HepG2 (cell line): ENCODE measurements around the gene PEPD. TPM values are rescaled to one million over a fixed set of nuclear protein-coding genes. Genes with fewer than 3 reads are reported as not detected.

Experiments
- ATM ChIP-seq: fragments of 450-650 bp; IDR thresholded peaks from 2 replicates; pipeline ENCODE4 v1.7.1; 2017; ENCODE audit warnings: mild to moderate bottlenecking, borderline replicate concordance
- FLYWCH1 ChIP-seq: sonication (generic); formaldehyde crosslinking; IDR thresholded peaks from 2 replicates; pipeline ENCODE4 v1.8.1; 2023; ENCODE audit warnings: mild to moderate bottlenecking, missing genetic modification reagents
- HOXA9 ChIP-seq: sonication (generic); formaldehyde crosslinking; IDR thresholded peaks from 2 replicates; pipeline ENCODE4 v1.8.1; 2022; ENCODE audit warnings: missing genetic modification reagents, mild to moderate bottlenecking, moderate library complexity, borderline replicate concordance
- KLF11 ChIP-seq: IDR thresholded peaks from 2 replicates; pipeline ENCODE4 v1.6.1; 2016; ENCODE audit warnings: missing compliant biosample characterization
- MEIS2 ChIP-seq: sonication (generic); formaldehyde crosslinking; IDR thresholded peaks from 2 replicates; pipeline ENCODE4 v1.9.0; 2021; ENCODE audit warnings: mild to moderate bottlenecking, missing genetic modification reagents
- MXD4 ChIP-seq: IDR thresholded peaks from 2 replicates; pipeline ENCODE4 v1.6.1; 2016; ENCODE audit warnings: mild to moderate bottlenecking, missing biosample characterization, missing genetic modification reagents
- NCOR1 ChIP-seq: fragments of 200-600 bp; sonication (generic); IDR thresholded peaks from 2 replicates; pipeline ENCODE4 v1.7.0; 2017; ENCODE audit warnings: antibody characterized with exemption, low read length, borderline replicate concordance
- NRL ChIP-seq: sonication (generic); formaldehyde crosslinking; IDR thresholded peaks from 2 replicates; pipeline ENCODE4 v1.5.0; 2020; ENCODE audit warnings: missing genetic modification reagents, mild to moderate bottlenecking, moderate library complexity, borderline replicate concordance
- PCBP1 ChIP-seq: fragments of 200-400 bp; formaldehyde crosslinking; IDR thresholded peaks from 2 replicates; pipeline ENCODE4 v1.6.1; 2017; ENCODE audit warnings: mild to moderate bottlenecking, low read depth, low read length, borderline replicate concordance
- RCOR2 ChIP-seq: IDR thresholded peaks from 2 replicates; pipeline ENCODE4 v1.6.1; 2016; ENCODE audit warnings: missing biosample characterization, missing genetic modification reagents
- RFX3 ChIP-seq: IDR thresholded peaks from 2 replicates; pipeline ENCODE4 v1.6.1; 2016; ENCODE audit warnings: missing biosample characterization, missing genetic modification reagents
- SRSF4 ChIP-seq: fragments of 200-400 bp; formaldehyde crosslinking; IDR thresholded peaks from one replicate; pipeline ENCODE4 v1.6.1; 2018; ENCODE audit warnings: mild to moderate bottlenecking, low read depth, low read length, moderate library complexity; ENCODE audit not compliant: poor library complexity, severe bottlenecking
- SUZ12 ChIP-seq: fragments of 150-350 bp; IDR thresholded peaks from 2 replicates; pipeline ENCODE4 v1.6.1; 2014; ENCODE audit warnings: low read depth, low read length
- TAF1 ChIP-seq: sonication (generic); formaldehyde crosslinking; IDR thresholded peaks from 2 replicates; pipeline ENCODE4 v1.4.0; 2020; ENCODE audit warnings: missing genetic modification reagents
- ZNF230 ChIP-seq: sonication (generic); formaldehyde crosslinking; IDR thresholded peaks from 2 replicates; pipeline ENCODE4 v1.4.0; 2020; ENCODE audit warnings: mild to moderate bottlenecking, missing genetic modification reagents
- ZNF232 ChIP-seq: sonication (generic); formaldehyde crosslinking; IDR thresholded peaks from 2 replicates; pipeline ENCODE4 v1.4.0; 2020; ENCODE audit warnings: missing genetic modification reagents, borderline replicate concordance
- ZNF337 ChIP-seq: sonication (generic); formaldehyde crosslinking; IDR thresholded peaks from 2 replicates; pipeline ENCODE4 v1.5.1; 2020; ENCODE audit warnings: missing genetic modification reagents, low read depth, mild to moderate bottlenecking, borderline replicate concordance
- polyA plus RNA-seq, 8 experiments: library from polyadenylated mRNA; depleted of rRNA in 3 of 8; stranded (reverse) in 7 of 8; unstranded in 1 of 8; fragments of >200 nt; fragmentation: Illumina TruSeq in 4 of 8; extraction: Trizol in 4 of 8; gene quantifications; 2 replicates each; pipeline versions ENCODE4 v1.2.1 to v1.2.3, GENCODE V29; 2011 to 2016; ENCODE audit warnings: low read depth in 4 of 8, missing spikeins in 1 of 8, mixed read lengths in 1 of 8; ENCODE audit not compliant: insufficient read depth in 1 of 8
- total RNA-seq, 5 experiments: library from RNA; depleted of rRNA; stranded (reverse); fragments of >200 nt; fragmentation: Illumina TruSeq; extraction: Trizol; gene quantifications; 2 replicates each; pipeline ENCODE4 v1.2.3, GENCODE V29; 2016; ENCODE audit warnings: low read depth in 1 of 5
- TF ChIP-seq, protein P1 (sequence below): sonication (generic); formaldehyde crosslinking; IDR thresholded peaks from 2 replicates; pipeline ENCODE4 v1.5.0; 2020; ENCODE audit warnings: mild to moderate bottlenecking, missing genetic modification reagents, borderline replicate concordance
- TF ChIP-seq, protein P2 (sequence below): sonication (generic); formaldehyde crosslinking; conservative IDR thresholded peaks from 2 replicates; pipeline ENCODE4 v1.8.1; 2023; ENCODE audit warnings: missing genetic modification reagents
- TF ChIP-seq, protein P3 (sequence below): sonication (generic); formaldehyde crosslinking; IDR thresholded peaks from 2 replicates; pipeline ENCODE4 v1.8.0; 2022; ENCODE audit warnings: missing genetic modification reagents, low read depth, mild to moderate bottlenecking, borderline replicate concordance

The PEPD gene
- total and polyA plus RNA-seq, 2 of the 13 experiments (the other 11 are each of a cell fraction or from before 2014, with no cell fraction given) = 60.7 to 75.1 TPM

DNA sequence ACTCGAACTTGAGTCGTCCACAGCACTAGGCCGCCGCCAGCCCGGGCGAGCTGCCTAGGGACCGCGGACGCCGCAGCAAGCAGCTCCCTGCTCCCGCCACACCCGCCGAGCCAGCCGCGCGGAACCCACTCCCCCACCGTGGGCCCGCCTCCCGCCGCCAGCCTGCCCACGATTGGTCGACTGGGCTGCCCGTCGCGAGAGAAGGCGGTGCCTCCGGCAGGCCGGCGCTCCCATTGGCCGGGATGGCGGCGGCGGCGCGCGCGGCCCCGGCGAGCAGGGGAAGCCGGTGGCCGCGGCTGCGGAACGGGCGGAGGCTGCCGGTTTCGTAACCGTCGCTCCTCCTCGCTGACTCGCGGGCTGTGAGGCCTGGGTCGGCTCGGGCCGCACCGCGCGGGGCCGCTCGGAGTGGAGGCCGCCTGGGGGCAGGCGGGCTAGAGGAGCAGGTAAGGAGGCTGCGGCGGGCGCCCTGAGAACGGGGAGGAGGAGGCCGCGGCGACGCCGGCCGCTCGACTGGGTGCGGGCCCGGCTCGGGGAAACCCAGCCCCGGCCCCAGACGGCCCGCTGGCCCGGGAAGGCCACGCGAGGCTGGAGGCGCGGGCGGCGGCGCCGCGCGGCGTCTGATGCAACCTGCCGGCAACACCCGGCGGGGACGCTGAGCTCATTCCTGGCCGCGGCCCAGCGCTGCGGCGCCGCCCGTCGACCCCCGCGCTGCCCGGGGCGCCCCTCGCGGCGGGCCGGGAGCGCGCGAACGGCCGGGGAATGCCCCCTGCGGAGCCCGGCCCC, 147.9 kb downstream of the PEPD start, which contains the start of gene CEBPG (continued):
- TF ChIP-seq, protein P1, sequence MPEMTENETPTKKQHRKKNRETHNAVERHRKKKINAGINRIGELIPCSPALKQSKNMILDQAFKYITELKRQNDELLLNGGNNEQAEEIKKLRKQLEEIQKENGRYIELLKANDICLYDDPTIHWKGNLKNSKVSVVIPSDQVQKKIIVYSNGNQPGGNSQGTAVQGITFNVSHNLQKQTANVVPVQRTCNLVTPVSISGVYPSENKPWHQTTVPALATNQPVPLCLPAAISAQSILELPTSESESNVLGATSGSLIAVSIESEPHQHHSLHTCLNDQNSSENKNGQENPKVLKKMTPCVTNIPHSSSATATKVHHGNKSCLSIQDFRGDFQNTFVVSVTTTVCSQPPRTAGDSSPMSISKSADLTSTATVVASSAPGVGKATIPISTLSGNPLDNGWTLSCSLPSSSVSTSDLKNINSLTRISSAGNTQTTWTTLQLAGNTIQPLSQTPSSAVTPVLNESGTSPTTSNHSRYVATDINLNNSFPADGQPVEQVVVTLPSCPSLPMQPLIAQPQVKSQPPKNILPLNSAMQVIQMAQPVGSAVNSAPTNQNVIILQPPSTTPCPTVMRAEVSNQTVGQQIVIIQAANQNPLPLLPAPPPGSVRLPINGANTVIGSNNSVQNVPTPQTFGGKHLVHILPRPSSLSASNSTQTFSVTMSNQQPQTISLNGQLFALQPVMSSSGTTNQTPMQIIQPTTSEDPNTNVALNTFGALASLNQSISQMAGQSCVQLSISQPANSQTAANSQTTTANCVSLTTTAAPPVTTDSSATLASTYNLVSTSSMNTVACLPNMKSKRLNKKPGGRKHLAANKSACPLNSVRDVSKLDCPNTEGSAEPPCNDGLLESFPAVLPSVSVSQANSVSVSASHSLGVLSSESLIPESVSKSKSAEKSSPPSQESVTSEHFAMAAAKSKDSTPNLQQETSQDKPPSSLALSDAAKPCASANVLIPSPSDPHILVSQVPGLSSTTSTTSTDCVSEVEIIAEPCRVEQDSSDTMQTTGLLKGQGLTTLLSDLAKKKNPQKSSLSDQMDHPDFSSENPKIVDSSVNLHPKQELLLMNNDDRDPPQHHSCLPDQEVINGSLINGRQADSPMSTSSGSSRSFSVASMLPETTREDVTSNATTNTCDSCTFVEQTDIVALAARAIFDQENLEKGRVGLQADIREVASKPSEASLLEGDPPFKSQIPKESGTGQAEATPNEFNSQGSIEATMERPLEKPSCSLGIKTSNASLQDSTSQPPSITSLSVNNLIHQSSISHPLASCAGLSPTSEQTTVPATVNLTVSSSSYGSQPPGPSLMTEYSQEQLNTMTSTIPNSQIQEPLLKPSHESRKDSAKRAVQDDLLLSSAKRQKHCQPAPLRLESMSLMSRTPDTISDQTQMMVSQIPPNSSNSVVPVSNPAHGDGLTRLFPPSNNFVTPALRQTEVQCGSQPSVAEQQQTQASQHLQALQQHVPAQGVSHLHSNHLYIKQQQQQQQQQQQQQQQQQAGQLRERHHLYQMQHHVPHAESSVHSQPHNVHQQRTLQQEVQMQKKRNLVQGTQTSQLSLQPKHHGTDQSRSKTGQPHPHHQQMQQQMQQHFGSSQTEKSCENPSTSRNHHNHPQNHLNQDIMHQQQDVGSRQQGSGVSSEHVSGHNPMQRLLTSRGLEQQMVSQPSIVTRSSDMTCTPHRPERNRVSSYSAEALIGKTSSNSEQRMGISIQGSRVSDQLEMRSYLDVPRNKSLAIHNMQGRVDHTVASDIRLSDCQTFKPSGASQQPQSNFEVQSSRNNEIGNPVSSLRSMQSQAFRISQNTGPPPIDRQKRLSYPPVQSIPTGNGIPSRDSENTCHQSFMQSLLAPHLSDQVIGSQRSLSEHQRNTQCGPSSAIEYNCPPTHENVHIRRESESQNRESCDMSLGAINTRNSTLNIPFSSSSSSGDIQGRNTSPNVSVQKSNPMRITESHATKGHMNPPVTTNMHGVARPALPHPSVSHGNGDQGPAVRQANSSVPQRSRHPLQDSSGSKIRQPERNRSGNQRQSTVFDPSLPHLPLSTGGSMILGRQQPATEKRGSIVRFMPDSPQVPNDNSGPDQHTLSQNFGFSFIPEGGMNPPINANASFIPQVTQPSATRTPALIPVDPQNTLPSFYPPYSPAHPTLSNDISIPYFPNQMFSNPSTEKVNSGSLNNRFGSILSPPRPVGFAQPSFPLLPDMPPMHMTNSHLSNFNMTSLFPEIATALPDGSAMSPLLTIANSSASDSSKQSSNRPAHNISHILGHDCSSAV = no peak
- no peak for TF ChIP-seq NRL
- TF ChIP-seq, protein P2, sequence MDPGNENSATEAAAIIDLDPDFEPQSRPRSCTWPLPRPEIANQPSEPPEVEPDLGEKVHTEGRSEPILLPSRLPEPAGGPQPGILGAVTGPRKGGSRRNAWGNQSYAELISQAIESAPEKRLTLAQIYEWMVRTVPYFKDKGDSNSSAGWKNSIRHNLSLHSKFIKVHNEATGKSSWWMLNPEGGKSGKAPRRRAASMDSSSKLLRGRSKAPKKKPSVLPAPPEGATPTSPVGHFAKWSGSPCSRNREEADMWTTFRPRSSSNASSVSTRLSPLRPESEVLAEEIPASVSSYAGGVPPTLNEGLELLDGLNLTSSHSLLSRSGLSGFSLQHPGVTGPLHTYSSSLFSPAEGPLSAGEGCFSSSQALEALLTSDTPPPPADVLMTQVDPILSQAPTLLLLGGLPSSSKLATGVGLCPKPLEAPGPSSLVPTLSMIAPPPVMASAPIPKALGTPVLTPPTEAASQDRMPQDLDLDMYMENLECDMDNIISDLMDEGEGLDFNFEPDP (CRISPR knock-in tag) = peak; percentile 99
- TF ChIP-seq MXD4 (CRISPR knock-in tag) = no peak; the same call in 1 of the 2 replicates
- TF ChIP-seq MEIS2 (CRISPR knock-in tag) = no peak; the same call in 1 of the 2 replicates
- TF ChIP-seq ZNF230 (CRISPR knock-in tag) = 0 out of 2 replicates have a peak, but pooled peaks have one; percentile 49
- no peak for TF ChIP-seq NCOR1
- TF ChIP-seq TAF1 (CRISPR knock-in tag) = peak; percentile 76; the same call in 1 of the 2 replicates
- TF ChIP-seq SUZ12 = no peak
- no peak for TF ChIP-seq RFX3
- no peak for TF ChIP-seq RCOR2
- TF ChIP-seq ZNF232 = no peak
- no peak for TF ChIP-seq ATM
- no peak for TF ChIP-seq ZNF337 (CRISPR knock-in tag)
- TF ChIP-seq PCBP1 = no peak
- TF ChIP-seq, protein P3, sequence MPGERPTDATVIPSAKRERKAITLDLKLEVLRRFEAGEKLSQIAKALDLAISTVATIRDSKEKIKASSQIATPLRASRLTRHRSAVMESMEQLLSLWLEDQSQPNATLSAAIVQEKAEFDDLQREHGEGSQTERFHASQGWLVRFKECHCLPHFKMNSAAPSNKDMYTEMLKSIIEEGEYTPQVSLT (CRISPR knock-in tag) = no peak
- TF ChIP-seq SRSF4 = no peak
- TF ChIP-seq KLF11 = no peak
- no peak for TF ChIP-seq HOXA9 (CRISPR knock-in tag)
- no peak for TF ChIP-seq FLYWCH1 (CRISPR knock-in tag)
